ENCODE results near the gene FOXB1.

Gene FOXB1

GRCh38 chr15:59998950-59999611, 5.0 kb upstream of the FOXB1 start:
- DNase-seq (ENCODE audit: low spot score): no peak

- no peak for DNase-seq (ENCODE audit: low spot score)
Observed at GRCh38 chr15:59999612-60000112, 4.4 kb upstream of the FOXB1 start.

DNA sequence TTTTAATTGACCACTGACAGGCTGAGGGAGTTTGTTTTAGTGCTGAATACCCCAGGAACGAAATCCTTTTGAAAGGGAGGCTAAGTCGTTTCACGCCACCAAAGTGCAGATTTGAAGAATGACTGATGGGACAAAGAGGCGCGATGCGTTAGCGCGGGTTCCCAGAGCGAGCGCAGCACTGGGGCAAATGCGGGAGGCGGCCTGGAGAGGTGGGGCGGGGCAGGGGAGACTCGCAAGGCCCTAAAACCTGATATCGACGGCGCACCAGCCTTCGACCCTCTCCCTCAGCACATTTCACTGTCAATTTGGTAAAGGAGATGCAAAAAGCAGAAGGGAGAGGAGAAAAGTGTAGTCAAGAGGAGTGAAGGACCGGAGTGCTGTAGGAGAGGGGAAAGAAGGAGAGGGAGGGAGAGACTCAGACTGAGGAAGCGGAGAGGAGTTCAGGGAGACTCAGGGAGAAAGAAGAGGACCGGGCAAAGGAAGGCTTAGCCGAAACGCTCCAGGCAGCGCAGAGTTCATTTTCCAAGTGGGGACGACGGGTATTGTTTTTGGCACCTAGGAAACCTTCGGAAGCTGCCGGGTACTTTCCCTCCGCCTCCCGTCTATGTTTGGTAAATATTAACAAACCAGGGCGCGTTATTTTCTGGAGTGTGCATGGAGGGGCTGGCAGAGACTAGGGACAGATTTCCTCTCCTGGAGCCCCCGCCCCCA, 3.8 kb upstream of the FOXB1 start:
- no peak for DNase-seq (ENCODE audit: low spot score)

DNA sequence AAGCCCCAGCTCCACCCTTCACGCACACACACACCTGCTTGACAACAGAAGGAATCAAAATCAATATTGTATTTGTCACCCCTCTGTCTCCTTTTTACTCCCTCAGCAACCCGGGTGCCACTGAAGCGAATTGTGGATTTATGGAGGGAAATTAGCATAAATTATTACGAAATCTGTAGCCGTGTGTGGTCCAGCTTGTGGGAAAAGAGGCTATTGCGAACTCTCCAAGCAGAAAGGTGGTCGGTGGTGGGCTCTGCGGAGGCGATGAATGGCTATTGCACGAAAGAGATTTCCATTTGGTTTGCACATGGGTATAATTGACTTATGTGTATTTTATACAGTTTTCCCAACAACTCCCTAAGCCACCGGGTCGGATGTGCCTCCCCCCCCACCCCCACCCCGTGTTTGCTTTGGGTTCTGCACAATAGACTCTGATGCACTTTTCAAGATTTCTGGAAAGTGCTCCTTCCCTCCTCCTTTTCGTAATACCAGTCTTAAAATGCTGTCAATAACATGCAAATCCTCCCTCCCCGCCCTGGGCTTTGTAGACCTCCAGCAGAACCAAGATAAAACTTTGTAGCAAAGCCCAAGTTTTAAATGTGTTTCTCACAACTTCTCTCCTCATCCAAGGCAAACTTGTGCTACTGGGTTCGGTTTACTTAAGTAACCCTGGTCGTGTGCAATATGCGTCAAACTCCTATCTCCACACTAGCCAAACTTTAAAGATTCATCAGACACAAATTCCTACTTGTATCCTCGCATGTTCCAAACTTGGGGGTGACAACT, 3.1 kb upstream of the FOXB1 start:
- DNase-seq (ENCODE audit: low spot score): no peak

- no peak for DNase-seq (ENCODE audit: low spot score)
Observed at GRCh38 chr15:60001610-60002527, 2.2 kb upstream of the FOXB1 start.

- no peak for DNase-seq (ENCODE audit: low spot score)
Observed at GRCh38 chr15:60002528-60003218, 1.4 kb upstream of the FOXB1 start.

- no peak for DNase-seq (ENCODE audit: low spot score)
Observed at GRCh38 chr15:60003243-60004008, 685 bp upstream of the FOXB1 start.

- DNase-seq (ENCODE audit: low spot score): no peak
Observed at GRCh38 chr15:60004846-60005351, 788 bp downstream of the FOXB1 start.

DNA sequence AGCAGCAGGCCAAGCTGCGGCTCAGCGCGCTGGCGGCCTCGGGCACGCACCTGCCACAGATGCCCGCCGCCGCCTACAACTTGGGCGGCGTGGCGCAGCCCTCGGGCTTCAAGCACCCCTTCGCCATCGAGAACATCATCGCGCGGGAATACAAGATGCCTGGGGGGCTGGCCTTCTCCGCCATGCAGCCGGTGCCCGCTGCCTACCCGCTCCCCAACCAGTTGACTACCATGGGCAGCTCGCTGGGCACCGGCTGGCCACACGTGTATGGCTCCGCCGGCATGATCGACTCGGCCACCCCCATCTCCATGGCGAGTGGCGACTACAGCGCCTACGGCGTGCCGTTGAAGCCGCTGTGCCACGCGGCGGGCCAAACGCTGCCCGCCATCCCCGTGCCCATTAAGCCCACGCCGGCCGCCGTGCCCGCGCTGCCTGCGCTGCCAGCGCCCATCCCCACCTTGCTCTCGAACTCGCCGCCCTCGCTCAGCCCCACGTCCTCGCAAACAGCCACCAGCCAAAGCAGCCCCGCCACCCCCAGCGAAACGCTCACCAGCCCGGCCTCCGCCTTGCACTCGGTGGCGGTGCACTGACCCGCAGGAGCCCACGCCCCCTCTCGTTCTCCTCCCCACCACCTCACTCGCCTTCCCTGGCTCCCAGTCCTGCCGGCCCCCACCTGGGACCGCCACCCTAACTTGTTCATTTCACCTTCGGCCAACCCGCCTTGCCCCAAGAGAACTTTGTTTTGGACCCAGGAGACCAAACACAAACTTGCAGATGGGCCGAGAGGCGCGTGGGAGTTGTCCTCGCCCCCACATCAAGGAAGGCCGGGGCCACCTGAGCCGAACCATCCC, 1.5 kb downstream of the FOXB1 start:
- DNase-seq (ENCODE audit: low spot score): no peak

DNA sequence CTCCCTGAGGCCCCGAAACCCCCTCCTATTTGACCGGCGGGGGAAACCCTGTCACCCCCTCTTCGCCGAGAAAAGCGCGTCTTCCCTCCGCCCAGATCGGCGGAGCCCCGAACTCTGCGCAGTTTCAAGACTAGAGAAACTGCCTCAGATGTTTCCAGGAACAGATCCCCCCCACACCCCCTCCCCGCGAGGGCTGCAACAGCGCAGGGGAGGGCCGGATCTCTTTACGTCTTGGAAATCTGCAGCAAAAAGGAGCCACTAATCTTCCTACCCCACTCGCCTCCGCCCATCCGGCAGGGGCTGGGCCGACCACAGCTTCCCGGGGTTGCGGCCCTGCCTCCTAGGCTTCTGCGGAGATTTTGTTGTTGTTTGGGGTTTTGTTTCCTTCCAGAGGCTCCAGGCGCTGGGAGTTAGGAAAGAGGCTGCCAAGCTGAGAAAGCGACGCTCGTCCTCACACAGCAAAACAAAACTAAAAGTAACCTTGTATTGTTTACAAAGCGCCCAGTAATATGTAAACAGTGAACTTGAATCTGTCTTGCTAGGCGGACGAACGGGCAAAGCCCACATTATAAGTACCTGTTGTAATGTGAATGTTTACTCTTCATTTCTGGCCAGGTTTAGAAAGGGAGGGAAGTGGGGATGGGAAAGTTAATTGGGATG, 2.2 kb downstream of the FOXB1 start:
- peak; percentile 30 for DNase-seq (ENCODE audit: low spot score)

- no peak for DNase-seq (ENCODE audit: low spot score)
Observed at GRCh38 chr15:60006873-60007272, 2.8 kb downstream of the FOXB1 start.

DNA sequence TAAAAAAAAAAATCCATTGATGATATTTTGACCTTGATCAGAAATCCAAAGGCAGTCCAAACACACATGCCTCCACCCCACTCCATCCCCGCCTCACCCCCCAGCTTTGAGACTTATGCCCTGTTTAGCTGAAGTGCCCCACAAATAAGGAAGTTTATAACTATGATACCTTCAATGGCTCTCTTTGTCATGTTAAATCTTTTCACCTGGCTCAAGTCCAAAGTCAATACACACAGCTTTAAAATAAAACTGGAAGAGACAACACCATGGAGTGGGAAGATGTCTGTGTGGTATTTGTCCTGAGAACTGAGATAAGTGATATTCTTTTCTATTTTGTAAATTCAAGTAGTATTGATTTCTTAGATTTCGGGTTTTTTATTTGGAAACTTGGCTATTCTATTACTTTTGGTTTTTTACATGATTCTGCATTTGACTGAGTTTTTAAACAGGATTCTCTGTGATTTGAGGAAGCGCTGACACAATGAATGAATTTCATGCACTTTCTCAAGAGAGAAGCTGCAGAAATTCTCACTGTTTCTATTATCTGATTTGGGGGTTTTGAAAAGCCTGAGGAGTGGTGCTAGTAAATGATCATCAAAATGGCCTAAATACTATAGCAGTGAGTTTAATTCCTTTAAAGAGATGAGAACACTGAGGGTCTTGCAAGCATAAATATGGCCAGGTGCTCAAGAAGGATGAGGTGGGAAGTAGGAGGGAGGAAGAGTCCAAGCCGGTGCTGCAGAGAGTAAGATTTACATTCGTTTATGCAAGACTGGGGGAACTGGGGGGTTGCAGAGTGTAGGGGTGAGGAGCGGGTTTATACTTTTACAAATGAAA, 5.2 kb downstream of the FOXB1 start:
- no peak for DNase-seq (ENCODE audit: low spot score)

GRCh38 chr15:60009980-60010732, 6.0 kb downstream of the FOXB1 start:
- DNase-seq (ENCODE audit: low spot score): no peak

GRCh38 chr15:60010858-60011257, 6.7 kb downstream of the FOXB1 start:
- DNase-seq (ENCODE audit: low spot score): no peak

- DNase-seq (ENCODE audit: low spot score): no peak
Observed at GRCh38 chr15:60012695-60013094, 8.6 kb downstream of the FOXB1 start.

- no peak for DNase-seq (ENCODE audit: low spot score)
Observed at GRCh38 chr15:60017538-60018520, 13.7 kb downstream of the FOXB1 start.
